GM21526 (cell line): Measurements from ENCODE around the gene HAVCR1.
A peak's percentile ranks its signal among the peaks of the same experiment; 100 is the strongest.
"Not testable (repeated sequence)": the region's sequence is repeated elsewhere in the genome, so short reads cannot be mapped to it uniquely, and the experiment has no call there.

ENCODE experiments used
- ATAC-seq: cut with Tn5 transposase; IDR thresholded peaks from one replicate; pipeline ENCODE4 v1.9.1; 2021; ENCODE audit warnings: moderate library complexity; ENCODE audit not compliant: unreplicated experiment, low FRiP score

HAVCR1 gene

GRCh38 chr5:157051604-157052245, 7.2 kb downstream of the HAVCR1 start:
- ATAC-seq, result no peak

GRCh38 chr5:157050050-157050449, 8.9 kb downstream of the HAVCR1 start:
- no peak for ATAC-seq

GRCh38 chr5:157049605-157050004, 9.3 kb downstream of the HAVCR1 start:
- ATAC-seq, result no peak

DNA sequence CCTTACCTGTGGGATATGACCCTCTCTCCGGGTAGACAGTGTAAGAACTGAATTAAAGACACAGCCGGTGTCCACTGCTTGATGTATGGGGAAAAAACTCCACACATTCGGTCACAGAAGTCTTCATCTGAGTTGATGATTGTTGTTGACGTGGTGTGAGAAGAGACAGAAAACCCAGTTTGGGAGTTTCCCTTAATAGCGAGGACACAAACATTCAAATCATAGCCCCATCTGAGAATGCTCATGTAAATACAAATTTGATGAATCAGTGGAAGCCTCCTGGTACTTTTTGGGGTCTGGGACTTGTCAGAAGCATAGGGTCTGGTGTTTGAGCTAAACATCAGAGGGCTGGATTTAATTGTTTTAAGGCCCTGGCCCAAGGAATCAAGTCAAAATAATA, 11.0 kb downstream of the HAVCR1 start:
- no peak for ATAC-seq

GRCh38 chr5:157047016-157047415, 11.9 kb downstream of the HAVCR1 start:
- ATAC-seq, result not testable (repeated sequence)

DNA sequence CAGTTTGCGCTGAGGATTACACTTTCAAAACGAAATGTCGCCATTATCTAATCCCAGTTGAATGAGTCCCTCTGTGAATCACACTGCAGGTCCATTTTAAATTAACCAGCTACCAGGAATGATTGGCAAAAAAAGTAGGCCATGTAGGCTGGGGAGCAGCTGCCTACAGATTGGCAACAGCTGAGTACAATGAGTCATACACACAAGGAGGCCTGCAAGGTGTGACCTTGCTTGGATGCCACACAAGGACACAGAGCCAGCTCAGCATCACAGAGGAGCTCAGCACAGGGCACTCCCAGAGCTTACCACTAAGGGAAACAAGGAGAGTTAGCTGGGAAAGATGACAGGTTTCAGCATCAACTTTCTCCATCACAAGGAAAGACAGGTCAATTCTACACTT, 12.9 kb downstream of the HAVCR1 start:
- no peak for ATAC-seq

- no peak for ATAC-seq
These were observed 13.3 kb downstream of the HAVCR1 start for GRCh38 chr5:157045601-157046000.

DNA sequence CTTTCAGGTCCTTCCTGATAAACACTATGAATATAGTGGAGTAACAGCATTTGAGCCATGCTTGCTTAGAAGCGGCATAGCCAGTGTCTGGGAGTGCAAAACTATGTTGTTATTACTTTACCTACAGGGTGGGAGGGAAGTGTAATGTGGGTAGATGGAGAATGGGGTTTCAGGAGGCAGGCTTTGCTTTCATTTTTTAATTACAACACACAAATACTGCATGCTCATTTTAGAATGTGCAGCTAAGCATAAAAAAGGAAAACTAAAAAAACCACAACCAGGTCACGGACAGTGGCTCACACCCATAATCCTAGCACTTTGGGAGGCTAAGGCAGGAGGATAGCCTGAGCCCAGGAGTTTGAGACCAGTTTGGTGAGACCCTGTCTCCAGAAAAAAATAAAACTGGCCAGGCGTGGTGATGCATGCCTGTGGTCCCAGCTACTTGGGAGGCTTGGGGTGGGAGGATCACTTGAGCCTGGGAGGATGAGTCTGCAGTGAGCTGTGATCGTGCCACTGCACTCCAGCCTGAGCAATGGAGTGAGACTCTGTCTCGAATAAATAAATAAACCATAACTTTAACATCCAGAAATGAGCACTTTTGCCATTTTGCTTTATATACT, 20.2 kb downstream of the HAVCR1 start:
- ATAC-seq, result no peak

- not testable (repeated sequence) for ATAC-seq
These were observed 24.5 kb downstream of the HAVCR1 start for GRCh38 chr5:157034106-157035072.

- no peak for ATAC-seq
These were observed 25.8 kb downstream of the HAVCR1 start for GRCh38 chr5:157033071-157033583.

DNA sequence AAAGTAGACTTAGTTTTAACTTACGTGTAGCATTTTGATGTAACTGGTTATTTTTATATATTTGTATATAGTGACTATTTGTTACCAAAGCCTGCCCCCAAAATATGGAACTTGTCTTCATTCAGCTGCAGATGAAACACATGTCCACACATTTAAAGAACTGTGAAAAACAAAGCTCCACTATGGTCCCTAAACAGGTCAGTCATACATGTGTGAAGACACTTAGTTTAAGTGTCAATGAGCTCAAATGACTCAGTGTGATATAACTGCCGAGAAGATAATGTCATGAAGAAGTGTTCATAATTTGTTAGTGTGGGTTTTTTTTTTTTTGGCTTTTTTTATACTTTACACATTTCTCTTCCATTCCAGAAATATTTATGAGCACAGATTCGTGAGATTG, 28.2 kb downstream of the HAVCR1 start:
- ATAC-seq, result no peak

DNA sequence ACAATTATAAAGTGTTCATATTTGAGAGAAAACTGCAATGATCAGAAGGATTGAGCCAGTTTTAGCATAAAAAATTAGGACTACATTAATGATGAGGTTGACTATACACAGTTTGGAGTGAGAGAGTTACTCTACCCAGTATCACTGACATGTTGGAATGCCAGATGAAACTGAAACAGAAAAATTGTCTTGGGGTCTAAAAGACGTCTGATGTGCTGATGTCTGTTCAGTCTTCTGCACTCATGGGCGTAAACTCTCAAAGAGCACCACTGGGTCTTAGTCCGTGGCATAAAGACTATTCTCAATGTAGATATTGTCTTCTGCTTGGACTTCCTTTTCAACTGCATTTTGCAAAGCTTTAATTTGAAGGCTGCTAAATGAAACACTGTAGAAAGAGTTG, 29.5 kb downstream of the HAVCR1 start:
- no peak for ATAC-seq

- ATAC-seq, result peak; percentile 89
These were observed 31.3 kb downstream of the HAVCR1 start for GRCh38 chr5:157027663-157028062.

DNA sequence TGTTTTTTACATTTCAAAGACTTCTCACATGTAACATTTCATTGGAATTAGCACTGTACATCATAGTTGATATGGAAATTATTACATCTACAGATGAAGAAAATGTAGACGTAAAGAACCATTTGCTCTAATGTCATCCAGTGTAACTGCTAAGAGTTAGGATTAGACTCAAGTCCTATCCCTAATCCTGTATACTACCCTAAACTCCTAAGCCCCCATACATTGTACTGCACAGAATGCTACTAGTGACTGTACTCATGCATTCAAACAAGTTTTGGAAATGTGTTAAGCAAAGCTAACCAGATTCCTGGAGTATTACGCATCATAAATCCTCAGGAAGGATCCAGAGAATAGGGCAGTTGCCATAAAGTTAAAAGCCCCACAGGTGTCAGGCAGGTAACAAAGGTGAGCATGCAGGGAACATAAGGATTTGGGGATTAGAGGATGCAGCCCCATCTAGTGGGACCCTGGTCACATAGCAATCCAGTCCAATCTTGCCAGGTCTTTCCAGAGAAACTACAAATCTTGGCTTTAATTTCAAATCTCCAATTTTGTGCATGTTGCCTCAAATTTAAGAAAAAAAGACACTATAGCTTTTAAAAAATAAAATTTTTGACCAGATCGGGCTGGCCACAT, 32.0 kb downstream of the HAVCR1 start:
- ATAC-seq, result no peak

DNA sequence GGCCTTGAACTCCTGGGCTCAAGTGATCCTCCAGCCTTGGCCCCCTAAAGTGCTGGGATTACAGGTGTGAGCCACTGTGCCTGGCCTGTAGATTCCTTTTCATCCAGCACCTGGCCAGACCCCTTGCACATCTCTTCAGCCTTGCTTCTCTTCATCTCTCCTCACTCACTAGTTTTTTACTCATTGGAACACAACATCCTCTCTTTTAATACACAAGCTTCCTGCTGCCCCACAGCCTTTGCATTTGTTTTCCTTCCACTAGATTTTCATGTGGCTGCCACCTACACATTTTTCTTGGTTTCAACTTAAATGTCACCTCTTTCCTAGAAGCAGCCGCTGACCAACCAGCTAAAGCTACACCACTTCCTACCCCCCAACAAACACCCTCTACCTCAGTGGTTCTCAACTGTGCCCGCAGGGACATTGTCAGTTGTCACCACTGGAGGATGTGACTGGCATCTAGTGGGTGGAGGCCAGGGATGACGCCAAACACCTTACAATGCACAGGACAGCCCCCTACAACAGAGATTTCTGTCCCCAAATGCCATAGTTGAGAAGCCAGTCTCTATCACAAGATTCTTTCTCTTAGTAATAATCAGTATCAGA, 33.7 kb downstream of the HAVCR1 start:
- peak; percentile 38 for ATAC-seq

DNA sequence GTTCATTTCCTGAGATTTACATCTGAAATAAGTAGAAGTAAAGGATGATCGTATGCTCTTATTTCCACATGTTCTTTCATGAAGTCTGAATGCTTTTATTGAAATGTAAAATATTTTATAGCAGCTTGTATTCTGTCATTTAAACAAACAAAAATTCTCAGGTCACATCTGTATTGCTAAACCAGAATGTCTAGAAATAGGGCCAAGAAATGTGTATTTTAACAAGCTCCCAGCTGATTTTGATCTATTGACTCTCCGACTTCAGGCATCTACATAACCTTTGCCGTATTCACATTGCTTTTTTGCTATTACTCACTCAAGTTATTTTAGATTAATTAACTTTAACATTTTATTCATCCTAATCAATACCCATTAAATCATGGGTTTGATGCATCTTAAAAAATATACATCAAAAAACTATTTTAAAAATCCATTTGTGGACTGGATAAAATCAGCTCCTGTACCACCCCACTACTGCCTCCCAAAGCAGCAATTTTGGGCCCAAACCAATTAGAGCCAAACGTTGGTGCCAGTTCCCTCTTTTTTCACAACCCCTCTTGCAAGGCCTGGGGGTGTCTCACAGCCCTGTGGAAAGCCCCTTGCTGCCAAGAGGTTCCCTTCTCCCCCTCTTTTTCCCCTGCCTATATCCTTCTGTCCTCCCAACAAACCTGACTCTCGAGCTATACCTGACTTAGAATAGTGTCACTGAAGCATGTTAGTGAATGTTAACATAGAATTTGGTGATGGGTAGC, 34.5 kb downstream of the HAVCR1 start:
- ATAC-seq, result no peak

- no peak for ATAC-seq
These were observed 36.9 kb downstream of the HAVCR1 start for GRCh38 chr5:157022024-157022423.

- no peak for ATAC-seq
These were observed 38.2 kb downstream of the HAVCR1 start for GRCh38 chr5:157020511-157021222.

DNA sequence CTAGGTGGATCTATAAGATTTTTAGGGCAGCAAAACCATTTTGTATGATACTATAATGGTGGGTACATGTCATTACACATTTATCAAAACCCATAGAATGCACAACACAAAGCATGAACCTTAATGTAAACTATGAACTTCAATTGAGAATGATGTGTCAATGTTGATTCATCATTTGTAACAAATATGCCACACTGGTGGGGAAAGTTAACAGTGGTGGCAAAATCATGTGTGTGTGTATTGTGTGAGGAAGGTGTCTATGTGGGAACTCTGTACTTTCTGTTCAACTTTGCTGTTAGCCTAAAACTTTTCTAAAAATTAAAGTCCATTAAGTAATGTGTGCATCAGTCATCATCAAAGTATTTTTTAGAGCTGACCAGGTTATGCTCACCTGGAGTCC, 38.9 kb downstream of the HAVCR1 start:
- ATAC-seq, result no peak
